ENCODE data around the gene TMEM43. TPM values are rescaled to one million over a fixed set of nuclear protein-coding genes. Genes with fewer than 3 reads are reported as not detected.

TMEM43 gene
- polyA plus RNA-seq, 1 of the 3 experiments (the other 2 are of a cell fraction), result 105 TPM

- H3K4me2 ChIP-seq, result no peak overlapping the region
- no peaks in the 10 kb centered on the region for H3K9me3 ChIP-seq
- no peak for DNase-seq
- no peaks in the 10 kb centered on the region for H3K9me2 ChIP-seq
- TF ChIP-seq, protein P1, sequence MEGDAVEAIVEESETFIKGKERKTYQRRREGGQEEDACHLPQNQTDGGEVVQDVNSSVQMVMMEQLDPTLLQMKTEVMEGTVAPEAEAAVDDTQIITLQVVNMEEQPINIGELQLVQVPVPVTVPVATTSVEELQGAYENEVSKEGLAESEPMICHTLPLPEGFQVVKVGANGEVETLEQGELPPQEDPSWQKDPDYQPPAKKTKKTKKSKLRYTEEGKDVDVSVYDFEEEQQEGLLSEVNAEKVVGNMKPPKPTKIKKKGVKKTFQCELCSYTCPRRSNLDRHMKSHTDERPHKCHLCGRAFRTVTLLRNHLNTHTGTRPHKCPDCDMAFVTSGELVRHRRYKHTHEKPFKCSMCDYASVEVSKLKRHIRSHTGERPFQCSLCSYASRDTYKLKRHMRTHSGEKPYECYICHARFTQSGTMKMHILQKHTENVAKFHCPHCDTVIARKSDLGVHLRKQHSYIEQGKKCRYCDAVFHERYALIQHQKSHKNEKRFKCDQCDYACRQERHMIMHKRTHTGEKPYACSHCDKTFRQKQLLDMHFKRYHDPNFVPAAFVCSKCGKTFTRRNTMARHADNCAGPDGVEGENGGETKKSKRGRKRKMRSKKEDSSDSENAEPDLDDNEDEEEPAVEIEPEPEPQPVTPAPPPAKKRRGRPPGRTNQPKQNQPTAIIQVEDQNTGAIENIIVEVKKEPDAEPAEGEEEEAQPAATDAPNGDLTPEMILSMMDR (IDR thresholded peaks at IDR 0.05), result peak; percentile 46
- TF ChIP-seq RXRA (IDR thresholded peaks at IDR 0.05; ENCODE audit: borderline replicate concordance, low read depth) (no peak), RAD21 (IDR thresholded peaks at IDR 0.05; ENCODE audit: low read length) (peak; percentile 26; the same call in 1 of the 2 replicates)
- ChIA-PET CTCF (interaction anchor here (1.0 to 2.1 kb wide), 5 partner anchors 15 to 256 kb away, joined by 3 to 5 read pairs (median 4); partner anchors contain the start of genes CHCHD4 and TMEM43), POLR2A (no interaction called here)
- H3K36me3 ChIP-seq (replicated peaks in 1 of 2; ENCODE audit: control insufficient read depth in 1 of 2, insufficient read depth in 2 of 2, low read length in 1 of 2), result peaks cover 47 to 76% of the 10 kb centered on the region in 2 experiments
- over 99% methylated on average over 9 of the region's 11 CpGs for WGBS (ENCODE audit: low lambda C conversion rate)
- 0 out of 2 replicates have a peak, but pooled peaks cover 9% of the 10 kb centered on the region for H4K20me1 ChIP-seq (ENCODE audit: insufficient read depth)
- no peak overlapping the region for H3K27ac ChIP-seq (ENCODE audit: low read depth in 2 of 2, low read length in 1 of 2)
- peaks cover 32% of the 10 kb centered on the region; the same call in 1 of the 2 replicates for H3K79me2 ChIP-seq (ENCODE audit: insufficient read depth)
- peaks cover 0 to 2% of the 10 kb centered on the region in 2 experiments; a peak in 1 of 4 replicates for H3K4me1 ChIP-seq (ENCODE audit: control insufficient read depth in 1 of 2, insufficient read depth in 2 of 2, low read depth in 1 of 2, low read length in 1 of 2)
- no peaks in the 10 kb centered on the region for H3K27me3 ChIP-seq (ENCODE audit: insufficient read depth)
- H3K4me3 ChIP-seq (ENCODE audit: low read depth in 2 of 2, low read length in 1 of 2), result no peak overlapping the region
- no peak overlapping the region for H2AFZ ChIP-seq (ENCODE audit: low read depth)
- H3K9ac ChIP-seq, result no peak overlapping the region
- H3F3A ChIP-seq (replicated peaks; ENCODE audit: insufficient read depth), result no peaks in the 10 kb centered on the region
Measured at GRCh38 chr3:14152233-14152962, 27.5 kb downstream of the TMEM43 start.

GRCh38 chr3:14152963-14153355 is 28.1 kb downstream of the TMEM43 start:
- Histone ChIP-seq H3F3A (replicated peaks; ENCODE audit: insufficient read depth) (no peaks in the 10 kb centered on the region), H3K9ac (no peak overlapping the region), H3K36me3 (replicated peaks in 1 of 2; ENCODE audit: control insufficient read depth in 1 of 2, insufficient read depth in 2 of 2, low read length in 1 of 2) (peaks cover 51 to 77% of the 10 kb centered on the region in 2 experiments), H4K20me1 (ENCODE audit: insufficient read depth) (0 out of 2 replicates have a peak, but pooled peaks cover 9% of the 10 kb centered on the region), H3K9me2 (no peaks in the 10 kb centered on the region), H3K79me2 (ENCODE audit: insufficient read depth) (peaks cover 38% of the 10 kb centered on the region; the same call in 1 of the 2 replicates), H3K27ac (ENCODE audit: low read depth in 2 of 2, low read length in 1 of 2) (no peak overlapping the region), H3K4me1 (ENCODE audit: control insufficient read depth in 1 of 2, insufficient read depth in 2 of 2, low read depth in 1 of 2, low read length in 1 of 2) (peaks cover 0 to 2% of the 10 kb centered on the region in 2 experiments; a peak in 1 of 4 replicates), H3K9me3 (no peaks in the 10 kb centered on the region), H3K27me3 (ENCODE audit: insufficient read depth) (no peaks in the 10 kb centered on the region), H2AFZ (ENCODE audit: low read depth) (no peak overlapping the region), H3K4me2 (no peak overlapping the region), H3K4me3 (ENCODE audit: low read depth in 2 of 2, low read length in 1 of 2) (no peak overlapping the region)
- POLR2A ChIA-PET, result no interaction called here
- CTCF ChIA-PET, result interaction anchor here (1.0 to 2.1 kb wide), 5 partner anchors 15 to 256 kb away, joined by 3 to 5 read pairs (median 4); partner anchors contain the start of genes CHCHD4 and TMEM43
- no peak for TF ChIP-seq EP300 (IDR thresholded peaks at IDR 0.05; ENCODE audit: borderline replicate concordance in 1 of 2, low read depth in 1 of 2, low read length in 1 of 2)
- TF ChIP-seq FOSL2 (IDR thresholded peaks at IDR 0.05; ENCODE audit: borderline replicate concordance, low read depth), result no peak
- no peak for TF ChIP-seq RXRA (IDR thresholded peaks at IDR 0.05; ENCODE audit: borderline replicate concordance, low read depth)
- TF ChIP-seq, protein P2, sequence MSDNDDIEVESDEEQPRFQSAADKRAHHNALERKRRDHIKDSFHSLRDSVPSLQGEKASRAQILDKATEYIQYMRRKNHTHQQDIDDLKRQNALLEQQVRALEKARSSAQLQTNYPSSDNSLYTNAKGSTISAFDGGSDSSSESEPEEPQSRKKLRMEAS (IDR thresholded peaks at IDR 0.05; ENCODE audit: low read depth), result no peak
- TF ChIP-seq, protein P3, sequence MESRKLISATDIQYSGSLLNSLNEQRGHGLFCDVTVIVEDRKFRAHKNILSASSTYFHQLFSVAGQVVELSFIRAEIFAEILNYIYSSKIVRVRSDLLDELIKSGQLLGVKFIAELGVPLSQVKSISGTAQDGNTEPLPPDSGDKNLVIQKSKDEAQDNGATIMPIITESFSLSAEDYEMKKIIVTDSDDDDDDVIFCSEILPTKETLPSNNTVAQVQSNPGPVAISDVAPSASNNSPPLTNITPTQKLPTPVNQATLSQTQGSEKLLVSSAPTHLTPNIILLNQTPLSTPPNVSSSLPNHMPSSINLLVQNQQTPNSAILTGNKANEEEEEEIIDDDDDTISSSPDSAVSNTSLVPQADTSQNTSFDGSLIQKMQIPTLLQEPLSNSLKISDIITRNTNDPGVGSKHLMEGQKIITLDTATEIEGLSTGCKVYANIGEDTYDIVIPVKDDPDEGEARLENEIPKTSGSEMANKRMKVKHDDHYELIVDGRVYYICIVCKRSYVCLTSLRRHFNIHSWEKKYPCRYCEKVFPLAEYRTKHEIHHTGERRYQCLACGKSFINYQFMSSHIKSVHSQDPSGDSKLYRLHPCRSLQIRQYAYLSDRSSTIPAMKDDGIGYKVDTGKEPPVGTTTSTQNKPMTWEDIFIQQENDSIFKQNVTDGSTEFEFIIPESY (IDR thresholded peaks at IDR 0.05; ENCODE audit: borderline replicate concordance, low read depth), result no peak
- no peak for TF ChIP-seq ELF1 (IDR thresholded peaks at IDR 0.05)
- no peak for DNase-seq
- 100% methylated on average over 4 of the region's 4 CpGs for WGBS (ENCODE audit: low lambda C conversion rate)
